Activated CD4-positive, alpha-beta T cell treated with anti-CD3 and anti-CD28 coated beads, Interleukin-2, amount 50 U/mL, for 24 hours (primary cell): ENCODE data around the gene BRD7.
A peak's percentile ranks its signal among the peaks of the same experiment; 100 is the strongest.
"Not testable (repeated sequence)": the region's sequence is repeated elsewhere in the genome, so short reads cannot be mapped to it uniquely, and the experiment has no call there.

ENCODE experiments used
- DNase-seq, 2 donors: peaks; one replicate each; pipeline ENCODE4 v3.0.0-alpha.2; 2020; ENCODE audit warnings: low read depth in 1 of 2, low spot score in 1 of 2

The BRD7 gene

DNA sequence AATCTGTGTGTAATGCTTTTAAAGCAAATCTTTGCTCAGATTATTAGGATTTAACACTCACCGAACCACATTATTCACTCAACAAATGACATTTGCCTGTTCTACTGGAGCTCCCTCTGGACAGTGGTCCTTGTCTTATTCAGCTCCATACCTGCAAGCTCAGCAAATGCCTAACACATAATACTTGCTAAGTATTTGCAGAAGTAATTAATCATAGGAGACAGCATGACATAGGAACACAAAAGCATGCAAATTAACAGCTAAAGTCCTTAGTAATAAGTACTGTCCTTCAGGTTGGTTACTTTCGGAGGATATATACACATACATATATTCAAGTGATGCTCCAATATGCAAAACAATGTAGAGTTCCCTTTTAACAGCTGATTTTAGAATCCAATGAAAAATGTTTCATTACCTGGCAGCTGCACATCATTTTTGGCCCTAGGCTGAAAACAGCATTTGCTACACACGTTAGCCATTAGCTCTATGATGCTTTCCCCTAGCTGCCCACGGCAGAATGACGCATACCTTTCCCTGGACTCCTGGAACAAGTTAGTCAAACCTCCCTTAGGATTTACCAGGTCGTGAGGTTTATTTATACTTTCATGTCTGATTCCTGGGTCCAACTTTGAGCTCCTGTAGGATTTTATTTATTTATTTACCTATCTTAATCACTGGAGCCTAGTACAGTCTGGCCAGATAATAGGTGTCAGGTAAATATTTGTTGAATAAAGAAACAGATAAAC, 8.6 kb downstream of the BRD7 start:
- DNase-seq, result no peak

GRCh38 chr16:50359626-50360025, 9.2 kb downstream of the BRD7 start:
- no peak for DNase-seq

DNA sequence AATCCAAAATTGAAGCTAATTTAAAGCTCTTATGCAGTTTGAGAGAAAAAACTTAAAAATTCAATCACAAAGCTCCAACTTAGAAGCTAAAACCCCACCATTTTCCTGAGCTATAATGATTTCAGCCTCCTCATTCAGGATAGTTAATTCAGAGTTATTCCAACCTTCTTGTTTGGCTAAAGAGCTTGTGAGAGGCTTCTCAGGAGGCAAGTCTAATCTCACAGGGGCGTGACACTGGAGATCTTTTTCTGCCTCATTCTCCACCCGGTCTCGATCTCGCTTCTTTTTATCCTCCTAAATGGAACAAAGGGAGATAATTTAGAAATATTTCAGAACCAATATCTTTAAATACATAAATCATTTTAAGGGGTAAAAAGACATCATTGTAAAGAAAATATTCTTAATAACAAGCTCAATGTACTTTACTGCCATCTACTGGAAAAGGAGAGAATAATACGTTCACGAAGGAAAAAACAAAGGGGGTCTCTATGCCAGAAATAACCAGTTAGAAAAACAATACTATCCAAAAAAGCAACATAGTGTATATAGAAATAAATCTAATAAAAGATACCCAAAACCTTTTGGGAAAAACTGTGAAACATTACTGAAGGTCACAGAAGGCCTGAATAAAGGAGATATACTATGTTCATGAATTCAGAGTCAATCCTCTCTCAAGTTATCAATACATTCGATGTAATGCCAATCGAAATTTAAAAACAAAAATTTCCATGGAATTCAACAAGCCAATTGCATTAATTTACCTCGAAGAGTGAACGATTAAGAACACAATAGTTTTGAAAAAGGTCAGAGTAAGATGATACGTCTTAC, 13.9 kb downstream of the BRD7 start:
- DNase-seq, result no peak

DNA sequence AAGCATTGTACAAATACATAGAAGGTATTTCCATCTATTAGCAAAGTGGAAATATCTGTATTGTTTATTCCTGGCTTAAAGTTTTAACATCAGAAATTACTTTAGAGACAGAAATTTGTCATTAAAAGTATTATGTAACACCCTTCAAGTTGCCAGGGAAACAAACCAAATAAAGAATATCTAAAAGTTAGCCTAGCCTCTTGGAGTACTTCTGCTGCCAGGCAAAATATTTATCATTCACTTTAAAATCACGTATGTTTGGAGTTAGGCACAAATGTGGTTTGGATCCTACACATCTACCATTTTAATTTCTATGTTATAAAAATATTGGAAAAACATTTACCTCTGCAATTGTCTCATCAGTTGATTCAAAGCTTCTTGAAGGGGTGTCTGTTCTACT, 14.7 kb downstream of the BRD7 start:
- DNase-seq, result no peak

DNA sequence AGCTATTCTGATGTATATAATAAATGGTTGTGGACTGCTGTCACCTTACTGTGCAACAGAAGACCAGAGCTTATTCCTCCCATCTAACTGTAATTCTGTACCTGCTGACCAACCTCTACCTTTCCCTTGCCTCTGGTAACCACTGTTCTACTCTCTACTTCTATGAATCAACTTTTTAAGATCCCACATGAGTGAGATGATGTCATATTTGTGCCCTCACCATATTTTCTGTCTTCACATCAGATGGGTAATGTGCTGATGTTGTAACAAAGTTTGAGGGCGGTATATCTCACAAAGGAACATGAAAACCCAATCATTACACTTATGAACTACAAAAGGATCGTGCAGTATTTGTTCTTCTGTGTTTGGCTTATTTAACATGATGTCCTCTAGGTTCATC, 16.8 kb downstream of the BRD7 start:
- DNase-seq, result no peak

- no peak for DNase-seq
These were observed 17.7 kb downstream of the BRD7 start for GRCh38 chr16:50351116-50351515.

DNA sequence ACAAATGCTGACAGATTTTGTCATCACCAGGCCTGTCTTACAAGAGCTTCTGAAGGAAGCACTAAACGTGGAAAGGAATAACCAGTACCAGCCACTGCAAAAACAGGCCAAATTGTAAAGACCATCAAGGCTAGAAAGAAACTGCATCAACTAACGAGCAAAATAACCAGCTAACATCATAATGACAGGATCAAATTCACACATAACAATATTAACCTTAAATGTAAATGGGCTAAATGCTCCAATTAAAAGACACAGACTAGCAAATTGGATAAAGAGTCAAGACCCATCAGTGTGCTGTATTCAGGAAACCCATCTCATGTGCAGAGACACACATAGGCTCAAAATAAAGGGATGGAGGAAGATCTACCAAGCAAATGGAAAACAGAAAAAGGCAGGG, 23.6 kb downstream of the BRD7 start:
- DNase-seq, result not testable (repeated sequence)

DNA sequence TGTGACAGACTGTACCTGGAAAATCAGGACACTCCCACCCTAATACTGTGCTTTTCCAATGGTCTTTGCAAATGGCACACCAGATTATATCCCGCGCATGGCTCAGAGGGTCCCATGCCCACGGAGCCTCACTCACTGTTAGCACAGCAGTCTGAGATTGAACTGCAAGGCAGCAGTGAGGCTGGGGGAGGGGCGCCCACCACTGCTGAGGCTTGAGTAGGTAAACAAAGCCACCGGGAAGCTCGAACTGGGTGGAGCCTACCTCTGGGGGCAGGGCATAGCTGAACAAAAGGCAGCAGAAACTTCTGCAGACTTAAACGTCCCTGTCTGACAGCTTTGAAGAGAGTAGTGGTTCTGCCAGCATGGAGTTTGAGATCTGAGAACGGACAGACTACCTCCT, 25.2 kb downstream of the BRD7 start:
- DNase-seq, result not testable (repeated sequence)

DNA sequence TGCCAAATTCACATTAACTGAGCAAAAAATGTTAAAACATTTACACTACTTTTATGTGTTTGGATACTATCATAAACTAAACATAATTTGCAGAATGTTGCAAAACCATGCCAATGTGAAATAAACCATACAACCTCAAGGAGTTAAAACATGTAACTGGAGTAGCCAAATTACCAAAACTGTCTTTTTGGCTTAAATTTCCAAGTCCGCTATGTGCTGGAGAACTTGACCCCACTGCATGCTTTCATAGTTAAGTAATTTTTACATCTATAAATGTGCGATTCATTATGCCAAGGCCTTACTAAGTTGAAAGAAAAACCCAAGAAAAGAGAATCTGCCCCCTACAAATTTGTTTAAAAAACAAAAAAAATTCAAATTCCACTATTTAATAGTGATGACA, 28.2 kb downstream of the BRD7 start:
- no peak for DNase-seq

DNA sequence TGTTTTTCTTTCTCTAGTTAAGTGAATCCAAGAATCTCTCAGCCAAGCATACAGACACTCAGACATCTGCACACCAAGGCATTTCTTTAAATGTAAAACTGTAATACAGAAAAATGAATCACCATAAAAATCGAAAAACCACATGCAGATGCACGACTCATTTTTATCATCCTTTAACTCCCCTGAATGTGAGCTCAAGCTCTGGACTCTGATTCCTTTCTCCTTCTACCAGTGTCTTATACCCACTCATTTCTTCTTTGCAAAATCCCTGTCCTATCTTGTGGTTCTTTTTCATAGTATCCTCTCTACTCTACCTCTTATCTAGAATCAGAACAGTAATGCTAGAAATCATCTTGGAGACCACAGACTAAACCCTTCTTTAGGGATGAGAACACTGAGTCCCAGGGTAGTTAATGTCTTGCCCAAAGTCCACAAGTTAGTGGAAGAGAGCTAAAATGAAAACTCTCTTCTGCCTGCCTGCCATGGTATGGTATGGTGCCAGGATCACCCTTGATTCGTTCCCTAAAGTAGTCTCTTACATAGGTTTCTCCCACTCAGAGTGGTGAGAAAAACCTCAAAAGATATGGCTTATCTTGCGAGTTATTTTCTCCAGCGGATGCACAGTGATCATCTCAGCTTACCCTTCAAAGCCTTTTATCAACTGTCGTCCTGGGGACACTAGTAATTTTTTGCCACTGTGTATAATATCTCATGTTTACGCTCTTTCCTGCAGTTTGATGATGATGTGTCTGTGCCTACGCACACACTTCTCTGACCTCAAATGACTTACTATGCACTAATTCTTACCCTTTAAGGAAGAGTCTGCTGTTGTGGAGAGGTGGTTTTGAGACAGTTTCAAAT, 30.2 kb downstream of the BRD7 start:
- DNase-seq, result no peak

GRCh38 chr16:50336884-50337283, 31.9 kb downstream of the BRD7 start:
- DNase-seq, result no peak

GRCh38 chr16:50335196-50335958, 33.4 kb downstream of the BRD7 start:
- DNase-seq, result no peak

GRCh38 chr16:50334106-50334975, 34.4 kb downstream of the BRD7 start:
- DNase-seq, result no peak

GRCh38 chr16:50332599-50332998, 36.2 kb downstream of the BRD7 start:
- DNase-seq, result no peak

GRCh38 chr16:50331570-50331969, 37.2 kb downstream of the BRD7 start:
- DNase-seq, result no peak

GRCh38 chr16:50329446-50330189, 39.2 kb downstream of the BRD7 start:
- no peak for DNase-seq

- DNase-seq, result peak in 1 of 2 donors; percentile 54
These were observed 41.8 kb downstream of the BRD7 start for GRCh38 chr16:50326835-50327465.

DNA sequence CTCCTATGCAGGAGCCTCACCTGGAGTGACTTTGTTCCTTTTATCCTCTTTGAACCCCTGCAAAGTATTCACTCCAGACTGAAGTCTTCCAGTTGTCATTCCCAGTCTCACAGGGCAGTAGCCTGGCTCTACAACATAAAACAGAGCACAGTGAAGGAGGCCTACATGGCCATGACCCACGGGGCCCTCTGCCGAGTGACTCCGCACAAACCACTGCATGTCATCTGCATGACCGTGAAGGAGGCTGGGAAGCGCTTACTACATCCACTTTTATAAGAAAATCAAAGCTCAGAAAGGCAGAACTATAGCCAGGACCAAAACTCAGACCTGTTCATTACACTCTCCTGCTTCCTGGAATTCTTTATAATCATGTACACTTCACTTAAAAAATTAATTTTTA, 42.5 kb downstream of the BRD7 start:
- DNase-seq, result no peak

DNA sequence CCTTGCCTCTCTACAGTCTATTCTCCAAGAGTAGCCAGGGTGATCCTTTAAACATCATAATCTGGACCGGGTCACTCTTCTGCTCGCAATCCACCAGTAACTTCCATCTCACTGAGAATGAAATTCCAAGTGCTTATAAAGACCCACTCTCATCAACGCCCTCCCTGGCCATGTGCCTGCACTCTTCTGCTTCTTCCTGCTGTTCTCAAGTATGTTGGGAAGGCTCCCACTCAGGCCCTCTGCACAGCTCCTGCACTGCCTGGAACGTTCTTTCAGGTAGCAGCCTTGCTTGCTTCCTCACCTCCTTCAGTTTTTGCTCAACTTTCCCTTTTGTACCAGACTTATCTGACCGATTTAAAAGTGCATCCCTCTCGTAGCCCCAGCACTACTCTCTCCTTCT, 44.4 kb downstream of the BRD7 start:
- DNase-seq, result no peak
